PC-3 (cell line): ENCODE results near the gene PLPP1. TPM values are rescaled to one million over a fixed set of nuclear protein-coding genes. Genes with fewer than 3 reads are reported as not detected.

Source experiments
- ATAC-seq: fragments of 200-7000 bp; cut with Tn5 transposase; 2 replicates; pipeline ENCODE4 v1.9.1; 2020; ENCODE audit warnings: mild to moderate bottlenecking, moderate library complexity
- BruUV-seq: library from RNA; stranded (reverse); fragments of 400-500 nt; replicated peaks from 2 replicates; lab custom pipeline; 2021; lab: Mats Ljungman, UMichigan
- CTCF ChIA-PET: fragments of 300-600 bp; sonication (Branson Sonifier 250); formaldehyde crosslinking; loops from one replicate; lab custom pipeline; 2022; ENCODE audit warnings: antibody characterized with exemption; lab: Charles Lee
- POLR2A ChIA-PET: fragments of 300-600 bp; sonication (Branson Sonifier 250); formaldehyde crosslinking; loops from one replicate; lab custom pipeline; 2022; ENCODE audit warnings: antibody characterized with exemption; ENCODE audit not compliant: unreplicated experiment; lab: Charles Lee
- DNase-seq: peaks from one replicate; pipeline ENCODE4 v3.0.0-alpha.2; 2015
- H2AFZ ChIP-seq: fragments of 300-600 bp; sonication (generic); 2 replicates; pipeline ENCODE4 v1.6.0; 2016; ENCODE audit warnings: antibody characterized with exemption, low read length
- H3F3A ChIP-seq: fragments of 300-600 bp; sonication (generic); one replicate; pipeline ENCODE4 v1.6.0; 2017; ENCODE audit warnings: antibody characterized with exemption, low read length, control low read depth, mild to moderate bottlenecking; ENCODE audit not compliant: unreplicated experiment
- H3K27ac ChIP-seq: fragments of 300-600 bp; sonication (generic); 2 replicates; pipeline ENCODE4 v1.5.1; 2016; ENCODE audit warnings: mild to moderate bottlenecking, low read length
- H3K27me3 ChIP-seq: fragments of 300-600 bp; sonication (generic); 2 replicates; pipeline ENCODE4 v1.6.1; 2016; ENCODE audit warnings: low read length, mixed read lengths
- H3K36me3 ChIP-seq: fragments of 300-600 bp; sonication (generic); 2 replicates; pipeline ENCODE4 v1.6.1; 2016; ENCODE audit warnings: low read depth, mixed run types, low read length, mixed read lengths
- H3K4me1 ChIP-seq: fragments of 300-600 bp; sonication (generic); 2 replicates; pipeline ENCODE4 v1.5.1; 2016; ENCODE audit warnings: low read length; ENCODE audit not compliant: insufficient read depth
- H3K4me2 ChIP-seq: fragments of 300-600 bp; sonication (generic); 2 replicates; pipeline ENCODE4 v1.6.0; 2016; ENCODE audit warnings: low read length
- H3K4me3 ChIP-seq: fragments of 300-600 bp; sonication (generic); 2 replicates; pipeline ENCODE4 v1.5.1; 2016; ENCODE audit warnings: mild to moderate bottlenecking, low read length, mixed read lengths
- H3K79me2 ChIP-seq: fragments of 300-600 bp; sonication (generic); 2 replicates; pipeline ENCODE4 v1.6.1; 2017; ENCODE audit warnings: low read length, mixed read lengths
- H3K9ac ChIP-seq: fragments of 300-600 bp; sonication (generic); 2 replicates; pipeline ENCODE4 v1.6.0; 2016; ENCODE audit warnings: mild to moderate bottlenecking, low read length
- H3K9me2 ChIP-seq: fragments of 300-600 bp; sonication (generic); replicated peaks from 2 replicates; pipeline ENCODE4 v1.6.1; 2016; ENCODE audit warnings: mixed run types, low read length, mixed read lengths
- H3K9me3 ChIP-seq: fragments of 300-600 bp; sonication (generic); 2 replicates; pipeline ENCODE4 v1.6.1; 2016; ENCODE audit warnings: low read length, mixed read lengths
- H4K20me1 ChIP-seq: fragments of 300-600 bp; sonication (generic); 2 replicates; pipeline ENCODE4 v1.6.1; 2016; ENCODE audit warnings: low read length, mixed read lengths
- CTCF ChIP-seq: fragments of 300-600 bp; sonication (generic); conservative IDR thresholded peaks from 2 replicates; pipeline ENCODE4 v1.5.1; 2017; ENCODE audit warnings: antibody characterized with exemption, low read depth, mild to moderate bottlenecking, low read length
- EZH2 ChIP-seq: fragments of 300-600 bp; sonication (generic); IDR thresholded peaks from one replicate; pipeline ENCODE4 v1.6.1; 2017; ENCODE audit warnings: antibody characterized with exemption, mild to moderate bottlenecking, low read length; ENCODE audit not compliant: unreplicated experiment
- EZH2phosphoT487 ChIP-seq: fragments of 300-600 bp; sonication (generic); IDR thresholded peaks from 2 replicates; pipeline ENCODE4 v1.6.1; 2018; ENCODE audit warnings: mild to moderate bottlenecking, antibody characterized with exemption, low read length, borderline replicate concordance
- intact Hi-C: fragments of 100-400 bp; cut with micrococcal nuclease; formaldehyde crosslinking; loops from 2 replicates; pipeline ENCODE4 v1.9.0; 2023
- total RNA-seq: library from RNA; depleted of rRNA; stranded (reverse); fragments of >200 nt; gene quantifications from 2 replicates; pipeline ENCODE4 v1.2.3, GENCODE V29; 2014

Gene PLPP1
- total RNA-seq, 1 experiment from 2014 or later, result 16.2 TPM

DNA sequence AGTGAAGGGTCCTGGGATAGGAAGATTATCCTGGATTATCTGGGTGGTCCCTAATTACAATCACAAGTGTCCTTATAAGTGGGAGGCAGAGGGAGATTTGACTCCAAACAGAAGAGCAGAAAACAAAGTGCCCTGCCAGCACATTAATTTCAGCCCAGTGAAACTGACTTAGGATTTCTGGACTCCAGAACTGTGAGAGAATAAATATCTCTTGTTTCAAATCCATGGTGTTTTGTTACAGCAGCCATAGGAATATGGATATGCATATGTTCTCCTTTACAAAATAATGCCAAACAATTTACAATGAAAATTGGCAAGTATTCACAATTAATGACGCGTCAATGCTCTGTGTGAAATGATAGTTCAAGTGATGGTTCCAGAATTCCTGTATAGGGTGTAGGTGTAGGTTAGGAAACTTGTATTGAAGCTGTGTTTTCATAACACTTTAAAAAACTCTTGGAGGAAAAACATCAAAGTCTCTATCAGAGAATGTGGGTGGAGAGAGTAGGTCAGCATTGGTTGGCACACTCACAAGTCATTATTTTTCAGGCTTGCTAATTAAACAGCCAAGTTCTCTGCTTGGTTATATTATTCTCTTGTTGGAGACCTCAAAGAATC is 19.9 kb upstream of the PLPP1 start:
- POLR2A ChIA-PET, result no interaction called here

DNA sequence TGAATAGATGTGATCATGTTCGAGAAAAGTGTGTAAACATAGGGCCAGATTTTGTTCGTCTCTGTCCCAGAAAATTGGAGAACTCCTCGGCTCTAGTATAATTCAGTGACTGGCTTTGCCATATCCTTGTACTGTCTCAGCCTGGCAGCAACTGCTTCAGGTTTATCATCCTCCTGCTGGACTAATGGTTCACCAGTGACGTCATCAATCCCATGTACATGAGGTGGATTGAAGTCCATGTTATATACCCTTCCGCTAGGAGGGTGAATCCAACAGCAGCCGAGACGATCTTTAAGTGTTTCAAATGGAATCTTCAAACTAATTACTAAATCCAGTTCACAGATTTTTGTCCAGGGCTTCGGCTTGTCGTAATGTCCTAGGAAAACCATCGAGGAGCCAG is 17.1 kb upstream of the PLPP1 start:
- Histone ChIP-seq H3K4me2 (no peak overlapping the region), H3K9ac (no peak overlapping the region), H3K9me3 (no peaks in the 10 kb centered on the region), H2AFZ (no peak overlapping the region), H3K27ac (no peak overlapping the region), H3K79me2 (no peaks in the 10 kb centered on the region), H3K9me2 (no peaks in the 10 kb centered on the region), H3F3A (no peaks in the 10 kb centered on the region), H3K36me3 (no peaks in the 10 kb centered on the region), H3K4me1 (no peaks in the 10 kb centered on the region), H4K20me1 (no peaks in the 10 kb centered on the region), H3K4me3 (no peak overlapping the region), H3K27me3 (no peaks in the 10 kb centered on the region)
- DNase-seq (no peak), ATAC-seq (no peak)
- ChIA-PET POLR2A (no interaction called here), CTCF (no interaction called here)
- intact Hi-C loops, result no loop called here
- no TSS peak for BruUV-seq
- TF ChIP-seq EZH2phosphoT487, result no peak
- no peak for TF ChIP-seq EZH2
- TF ChIP-seq CTCF, result no peak

More for the DNA sequence above, 19.9 kb upstream of the PLPP1 start:
- H3K79me2 ChIP-seq, result no peaks in the 10 kb centered on the region
- no peak for DNase-seq
- no peak overlapping the region for H3K9ac ChIP-seq
- H3K9me3 ChIP-seq, result no peaks in the 10 kb centered on the region
- no peak overlapping the region for H2AFZ ChIP-seq
- no TSS peak for BruUV-seq
- no peak overlapping the region for H3K27ac ChIP-seq
- H3K9me2 ChIP-seq, result no peaks in the 10 kb centered on the region
- no peaks in the 10 kb centered on the region for H3K4me1 ChIP-seq
- no peak for TF ChIP-seq EZH2phosphoT487
- no peak for TF ChIP-seq EZH2
- TF ChIP-seq CTCF, result no peak
- intact Hi-C loops, result no loop called here
- no peaks in the 10 kb centered on the region for H4K20me1 ChIP-seq
- no peak for ATAC-seq
- no peak overlapping the region for H3K4me3 ChIP-seq
- H3F3A ChIP-seq, result no peaks in the 10 kb centered on the region
- no peaks in the 10 kb centered on the region for H3K27me3 ChIP-seq
- CTCF ChIA-PET, result no interaction called here
- no peak overlapping the region for H3K4me2 ChIP-seq
- H3K36me3 ChIP-seq, result no peaks in the 10 kb centered on the region

DNA sequence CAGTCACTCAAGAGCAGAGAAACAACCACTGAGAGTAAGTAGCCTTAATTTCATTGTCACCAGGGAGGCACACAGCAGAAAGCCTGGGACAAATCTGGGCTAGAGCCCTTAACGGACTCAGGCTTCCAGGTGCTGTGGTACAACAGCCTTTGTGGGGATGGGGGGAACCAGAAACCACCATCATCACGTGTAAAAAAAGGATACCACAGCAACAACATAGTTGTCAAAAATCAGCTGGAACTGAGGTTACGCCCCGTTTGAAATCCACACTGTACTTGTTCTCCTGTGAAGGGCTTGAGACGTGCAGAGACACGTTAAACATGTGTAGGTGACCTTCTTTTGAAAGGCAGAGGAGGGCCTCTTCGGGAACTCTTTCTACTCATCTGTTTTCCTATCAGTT is 16.6 kb upstream of the PLPP1 start:
- Histone ChIP-seq H3K9me2 (no peaks in the 10 kb centered on the region), H3K4me2 (no peak overlapping the region), H3K9ac (no peak overlapping the region), H4K20me1 (no peaks in the 10 kb centered on the region), H3K4me1 (no peaks in the 10 kb centered on the region), H3K79me2 (no peaks in the 10 kb centered on the region), H3K4me3 (no peak overlapping the region), H3K27me3 (no peaks in the 10 kb centered on the region), H2AFZ (no peak overlapping the region), H3F3A (no peaks in the 10 kb centered on the region), H3K36me3 (no peaks in the 10 kb centered on the region), H3K9me3 (no peaks in the 10 kb centered on the region), H3K27ac (no peak overlapping the region)
- ATAC-seq (no peak), DNase-seq (no peak)
- CTCF ChIA-PET, result no interaction called here
- no TSS peak for BruUV-seq
- intact Hi-C loops, result no loop called here
- POLR2A ChIA-PET, result no interaction called here
- TF ChIP-seq EZH2phosphoT487 (no peak), EZH2 (no peak)
